SK-N-SH (cell line): ENCODE measurements around the gene MIPOL1. TPM values are rescaled to one million over a fixed set of nuclear protein-coding genes. Genes with fewer than 3 reads are reported as not detected.

ENCODE experiments used
- CTCF ChIA-PET: fragments of 300-600, 350-600 bp; formaldehyde crosslinking; extraction: SDS; loops from one replicate; lab custom pipeline; 2021; lab: Yijun Ruan, JAX
- POLR2A ChIA-PET: fragments of 350-600 bp; sonication (Branson Sonifier 250); formaldehyde crosslinking; extraction: SDS; loops from one replicate; lab custom pipeline; 2020; ENCODE audit warnings: antibody characterized with exemption, inconsistent platforms; lab: Yijun Ruan, JAX
- DNase-seq: peaks from one replicate; pipeline ENCODE4 v3.0.0; 2012
- H2AFZ ChIP-seq: fragments of 200-600 bp; sonication (generic); 2 replicates; pipeline ENCODE4 v1.8.1; 2016; ENCODE audit warnings: antibody characterized with exemption, mild to moderate bottlenecking, low read depth
- H3F3A ChIP-seq: fragments of 200-600 bp; sonication (generic); replicated peaks from 2 replicates; pipeline ENCODE3; 2016; ENCODE audit warnings: antibody characterized with exemption, mild to moderate bottlenecking; ENCODE audit not compliant: insufficient read depth
- H3K27ac ChIP-seq, 2 experiments: fragments of 200-500 bp in 1 of 2; fragments of 200-600 bp in 1 of 2; sonication (Bioruptor generic) in 1 of 2; sonication (generic), shearing (Covaris generic) in 1 of 2; 2 replicates each; pipeline versions ENCODE4 v1.5.1 to v1.6.1; 2014 to 2016; ENCODE audit warnings: low read depth in 2 of 2, inconsistent platforms in 1 of 2, low read length in 1 of 2, mild to moderate bottlenecking in 1 of 2, mixed read lengths in 1 of 2
- H3K27me3 ChIP-seq: fragments of 200-600 bp; sonication (generic), shearing (Covaris generic); 2 replicates; pipeline ENCODE4 v1.6.1; 2016; ENCODE audit warnings: mixed run types; ENCODE audit not compliant: insufficient read depth
- H3K36me3 ChIP-seq, 2 experiments: fragments of 200-500 bp in 1 of 2; fragments of 200-600 bp in 1 of 2; sonication (Bioruptor generic) in 1 of 2; sonication (generic) in 1 of 2; replicated peaks in 1 of 2; 2 replicates each; pipeline versions ENCODE3 to v1.5.1; 2014 to 2016; ENCODE audit warnings: low read length in 1 of 2, mild to moderate bottlenecking in 1 of 2; ENCODE audit not compliant: insufficient read depth in 2 of 2, control insufficient read depth in 1 of 2
- H3K4me1 ChIP-seq, 2 experiments: fragments of 200-500 bp in 1 of 2; fragments of 200-600 bp in 1 of 2; sonication (Bioruptor generic) in 1 of 2; sonication (generic), shearing (Covaris generic) in 1 of 2; 2 replicates each; pipeline versions ENCODE4 v1.5.1 to v1.6.1; 2014 to 2016; ENCODE audit warnings: low read depth in 1 of 2, low read length in 1 of 2, mixed run types in 1 of 2; ENCODE audit not compliant: insufficient read depth in 2 of 2, control insufficient read depth in 1 of 2
- H3K4me2 ChIP-seq: fragments of 200-600 bp; sonication (generic), shearing (Covaris generic); 2 replicates; pipeline ENCODE4 v1.6.1; 2017; ENCODE audit warnings: mixed run types
- H3K4me3 ChIP-seq, 2 experiments: fragments of 200-500 bp in 1 of 2; fragments of 200-600 bp in 1 of 2; sonication (Bioruptor generic) in 1 of 2; sonication (generic), shearing (Covaris generic) in 1 of 2; 2 replicates each; pipeline versions ENCODE4 v1.5.1 to v1.8.1; 2014 to 2016; ENCODE audit warnings: low read depth in 2 of 2, inconsistent platforms in 1 of 2, low read length in 1 of 2, mild to moderate bottlenecking in 1 of 2, mixed read lengths in 1 of 2, moderate library complexity in 1 of 2
- H3K79me2 ChIP-seq: fragments of 200-600 bp; sonication (generic); 2 replicates; pipeline ENCODE4 v1.8.1; 2017; ENCODE audit warnings: mild to moderate bottlenecking; ENCODE audit not compliant: insufficient read depth
- H3K9ac ChIP-seq: fragments of 200-600 bp; sonication (generic); 2 replicates; pipeline ENCODE4 v1.6.1; 2017; ENCODE audit warnings: mixed run types
- H3K9me2 ChIP-seq: fragments of 200-600 bp; sonication (generic); 2 replicates; pipeline ENCODE4 v1.6.1; 2017; ENCODE audit warnings: mixed run types
- H3K9me3 ChIP-seq: fragments of 200-600 bp; sonication (generic); 2 replicates; pipeline ENCODE4 v1.6.1; 2017; ENCODE audit warnings: mixed run types, mild to moderate bottlenecking, moderate library complexity
- H4K20me1 ChIP-seq: fragments of 200-600 bp; sonication (generic); 2 replicates; pipeline ENCODE4 v1.6.1; 2017; ENCODE audit warnings: mild to moderate bottlenecking, mixed run types; ENCODE audit not compliant: insufficient read depth
- CTCF ChIP-seq: fragments of 200-600 bp; sonication (generic); IDR thresholded peaks from 2 replicates; pipeline ENCODE4 v1.6.1; 2017; ENCODE audit warnings: antibody characterized with exemption, mild to moderate bottlenecking, moderate library complexity
- FOSL2 ChIP-seq: IDR thresholded peaks from 2 replicates; pipeline ENCODE4 v1.4.0; 2012; ENCODE audit warnings: low read depth, mild to moderate bottlenecking, moderate library complexity, borderline replicate concordance
- FOXM1 ChIP-seq: IDR thresholded peaks from 2 replicates; pipeline ENCODE4 v1.4.0; 2012; ENCODE audit warnings: low read depth, mild to moderate bottlenecking
- GABPA ChIP-seq: IDR thresholded peaks from 2 replicates; pipeline ENCODE4 v1.4.0; 2012; ENCODE audit warnings: low read depth, mild to moderate bottlenecking
- IRF3 ChIP-seq: fragments of 150-350 bp; IDR thresholded peaks from 2 replicates; pipeline ENCODE4 v1.6.1; 2016; ENCODE audit warnings: mild to moderate bottlenecking, low read depth, low read length
- NFIC ChIP-seq: IDR thresholded peaks from 2 replicates; pipeline ENCODE4 v1.4.0; 2012; ENCODE audit warnings: borderline replicate concordance
- RCOR1 ChIP-seq: fragments of 150-350 bp; IDR thresholded peaks from 2 replicates; pipeline ENCODE4 v1.6.1; 2017; ENCODE audit warnings: antibody characterized with exemption, low read length
- TCF12 ChIP-seq: IDR thresholded peaks from 2 replicates; pipeline ENCODE4 v1.4.0; 2012
- USF2 ChIP-seq: fragments of 150-350 bp; IDR thresholded peaks from 2 replicates; pipeline ENCODE4 v1.6.1; 2017; ENCODE audit warnings: antibody characterized with exemption, low read length, low read depth, borderline replicate concordance
- WGBS: methylation state at CpG from one replicate; pipeline ENCODE4 v1.1.6; 2017; ENCODE audit warnings: low lambda C conversion rate; 5-methylcytosine and 5-hydroxymethylcytosine counted together
- polyA plus RNA-seq, 3 experiments: library from polyadenylated mRNA; depleted of rRNA; stranded (reverse); fragments of >200 nt; gene quantifications; 2 replicates each; pipeline ENCODE4 v1.2.3, GENCODE V29; 2012

MIPOL1 gene
- polyA plus RNA-seq, 1 of the 3 experiments (the other 2 are of a cell fraction): 0.23 TPM

GRCh38 chr14:37434867-37435266 is 237.1 kb downstream of the MIPOL1 start (continued):
- TF ChIP-seq FOSL2 (no peak), CTCF (no peak), FOXM1 (no peak), GABPA (no peak)

- no peaks in the 10 kb centered on the region for H3K9me2 ChIP-seq
- H3K9me3 ChIP-seq: no peaks in the 10 kb centered on the region
- DNase-seq: no peak
- no peak overlapping the region for H3K9ac ChIP-seq
- no peaks in the 10 kb centered on the region for H3K4me1 ChIP-seq
- 2% methylated on average over 3 of the region's 3 CpGs for WGBS
- no peaks in the 10 kb centered on the region for H3K36me3 ChIP-seq
- H2AFZ ChIP-seq: no peak overlapping the region
- H4K20me1 ChIP-seq: no peaks in the 10 kb centered on the region
- TF ChIP-seq USF2: no peak
- no peak for TF ChIP-seq IRF3
- TF ChIP-seq RCOR1: no peak
- TF ChIP-seq NFIC: no peak
- no peak for TF ChIP-seq TCF12
- H3K27ac ChIP-seq: no peak overlapping the region
- no peaks in the 10 kb centered on the region for H3K79me2 ChIP-seq
- no peaks in the 10 kb centered on the region for H3F3A ChIP-seq
- ChIA-PET CTCF (no interaction called here), POLR2A (no interaction called here)
- no peak overlapping the region for H3K4me3 ChIP-seq
- H3K4me2 ChIP-seq: no peak overlapping the region
- no peaks in the 10 kb centered on the region for H3K27me3 ChIP-seq
These were observed 238.8 kb downstream of the MIPOL1 start for GRCh38 chr14:37436519-37436918.

- Histone ChIP-seq H3K9me2 (no peaks in the 10 kb centered on the region), H3F3A (no peaks in the 10 kb centered on the region), H3K9me3 (no peaks in the 10 kb centered on the region), H3K9ac (no peak overlapping the region), H3K27me3 (no peaks in the 10 kb centered on the region), H2AFZ (no peak overlapping the region), H3K4me2 (no peak overlapping the region), H3K36me3 (no peaks in the 10 kb centered on the region), H3K79me2 (no peaks in the 10 kb centered on the region), H3K4me3 (no peak overlapping the region), H3K4me1 (no peaks in the 10 kb centered on the region), H3K27ac (no peak overlapping the region), H4K20me1 (no peaks in the 10 kb centered on the region)
- TF ChIP-seq TCF12: no peak
- 17% methylated on average over 2 of the region's 2 CpGs for WGBS
- POLR2A ChIA-PET: no interaction called here
- DNase-seq: no peak
- CTCF ChIA-PET: no interaction called here
These were observed 239.8 kb downstream of the MIPOL1 start for GRCh38 chr14:37437490-37437889.
